PC-3 (cell line): ENCODE measurements around the gene SLC6A18. TPM values are rescaled to one million over a fixed set of nuclear protein-coding genes. Genes with fewer than 3 reads are reported as not detected.
"Not testable (repeated sequence)": the region's sequence is repeated elsewhere in the genome, so short reads cannot be mapped to it uniquely, and the experiment has no call there.

ENCODE experiments used
- ATAC-seq: fragments of 200-7000 bp; cut with Tn5 transposase; 2 replicates; pipeline ENCODE4 v1.9.1; 2020; ENCODE audit warnings: mild to moderate bottlenecking, moderate library complexity
- BruUV-seq: library from RNA; stranded (reverse); fragments of 400-500 nt; replicated peaks from 2 replicates; lab custom pipeline; 2021; lab: Mats Ljungman, UMichigan
- CTCF ChIA-PET: fragments of 300-600 bp; sonication (Branson Sonifier 250); formaldehyde crosslinking; loops from one replicate; lab custom pipeline; 2022; ENCODE audit warnings: antibody characterized with exemption; lab: Charles Lee
- POLR2A ChIA-PET: fragments of 300-600 bp; sonication (Branson Sonifier 250); formaldehyde crosslinking; loops from one replicate; lab custom pipeline; 2022; ENCODE audit warnings: antibody characterized with exemption; ENCODE audit not compliant: unreplicated experiment; lab: Charles Lee
- DNase-seq: peaks from one replicate; pipeline ENCODE4 v3.0.0-alpha.2; 2015
- H2AFZ ChIP-seq: fragments of 300-600 bp; sonication (generic); 2 replicates; pipeline ENCODE4 v1.6.0; 2016; ENCODE audit warnings: antibody characterized with exemption, low read length
- H3F3A ChIP-seq: fragments of 300-600 bp; sonication (generic); one replicate; pipeline ENCODE4 v1.6.0; 2017; ENCODE audit warnings: antibody characterized with exemption, low read length, control low read depth, mild to moderate bottlenecking; ENCODE audit not compliant: unreplicated experiment
- H3K27ac ChIP-seq: fragments of 300-600 bp; sonication (generic); 2 replicates; pipeline ENCODE4 v1.5.1; 2016; ENCODE audit warnings: mild to moderate bottlenecking, low read length
- H3K27me3 ChIP-seq: fragments of 300-600 bp; sonication (generic); 2 replicates; pipeline ENCODE4 v1.6.1; 2016; ENCODE audit warnings: low read length, mixed read lengths
- H3K36me3 ChIP-seq: fragments of 300-600 bp; sonication (generic); 2 replicates; pipeline ENCODE4 v1.6.1; 2016; ENCODE audit warnings: low read depth, mixed run types, low read length, mixed read lengths
- H3K4me1 ChIP-seq: fragments of 300-600 bp; sonication (generic); 2 replicates; pipeline ENCODE4 v1.5.1; 2016; ENCODE audit warnings: low read length; ENCODE audit not compliant: insufficient read depth
- H3K4me2 ChIP-seq: fragments of 300-600 bp; sonication (generic); 2 replicates; pipeline ENCODE4 v1.6.0; 2016; ENCODE audit warnings: low read length
- H3K4me3 ChIP-seq: fragments of 300-600 bp; sonication (generic); 2 replicates; pipeline ENCODE4 v1.5.1; 2016; ENCODE audit warnings: mild to moderate bottlenecking, low read length, mixed read lengths
- H3K79me2 ChIP-seq: fragments of 300-600 bp; sonication (generic); 2 replicates; pipeline ENCODE4 v1.6.1; 2017; ENCODE audit warnings: low read length, mixed read lengths
- H3K9ac ChIP-seq: fragments of 300-600 bp; sonication (generic); 2 replicates; pipeline ENCODE4 v1.6.0; 2016; ENCODE audit warnings: mild to moderate bottlenecking, low read length
- H3K9me2 ChIP-seq: fragments of 300-600 bp; sonication (generic); replicated peaks from 2 replicates; pipeline ENCODE4 v1.6.1; 2016; ENCODE audit warnings: mixed run types, low read length, mixed read lengths
- H3K9me3 ChIP-seq: fragments of 300-600 bp; sonication (generic); 2 replicates; pipeline ENCODE4 v1.6.1; 2016; ENCODE audit warnings: low read length, mixed read lengths
- H4K20me1 ChIP-seq: fragments of 300-600 bp; sonication (generic); 2 replicates; pipeline ENCODE4 v1.6.1; 2016; ENCODE audit warnings: low read length, mixed read lengths
- CTCF ChIP-seq: fragments of 300-600 bp; sonication (generic); conservative IDR thresholded peaks from 2 replicates; pipeline ENCODE4 v1.5.1; 2017; ENCODE audit warnings: antibody characterized with exemption, low read depth, mild to moderate bottlenecking, low read length
- EZH2 ChIP-seq: fragments of 300-600 bp; sonication (generic); IDR thresholded peaks from one replicate; pipeline ENCODE4 v1.6.1; 2017; ENCODE audit warnings: antibody characterized with exemption, mild to moderate bottlenecking, low read length; ENCODE audit not compliant: unreplicated experiment
- EZH2phosphoT487 ChIP-seq: fragments of 300-600 bp; sonication (generic); IDR thresholded peaks from 2 replicates; pipeline ENCODE4 v1.6.1; 2018; ENCODE audit warnings: mild to moderate bottlenecking, antibody characterized with exemption, low read length, borderline replicate concordance
- intact Hi-C: fragments of 100-400 bp; cut with micrococcal nuclease; formaldehyde crosslinking; loops from 2 replicates; pipeline ENCODE4 v1.9.0; 2023
- total RNA-seq: library from RNA; depleted of rRNA; stranded (reverse); fragments of >200 nt; gene quantifications from 2 replicates; pipeline ENCODE4 v1.2.3, GENCODE V29; 2014

Gene SLC6A18
- total RNA-seq, 1 experiment from 2014 or later = not detected

GRCh38 chr5:1282131-1282992 is 57.2 kb downstream of the SLC6A18 start:
- no peak overlapping the region for H2AFZ ChIP-seq
- no peaks in the 10 kb centered on the region for H3K9me3 ChIP-seq
- no peak for DNase-seq
- ChIA-PET POLR2A (no interaction called here), CTCF (no interaction called here)
- no peaks in the 10 kb centered on the region for H3K79me2 ChIP-seq
- H3K4me1 ChIP-seq = no peaks in the 10 kb centered on the region
- H3F3A ChIP-seq = no peaks in the 10 kb centered on the region
- no peak overlapping the region for H3K9ac ChIP-seq
- no TSS peak for BruUV-seq
- no peak overlapping the region for H3K4me3 ChIP-seq
- H3K27ac ChIP-seq = no peak overlapping the region
- no peak overlapping the region for H3K4me2 ChIP-seq
- TF ChIP-seq EZH2 (no peak), CTCF (no peak), EZH2phosphoT487 (no peak)
- H3K27me3 ChIP-seq = no peaks in the 10 kb centered on the region
- H4K20me1 ChIP-seq = no peaks in the 10 kb centered on the region
- intact Hi-C loops = no loop called here
- H3K36me3 ChIP-seq = no peaks in the 10 kb centered on the region
- ATAC-seq = no peak
- H3K9me2 ChIP-seq = no peaks in the 10 kb centered on the region

GRCh38 chr5:1282993-1283728 is 58.0 kb downstream of the SLC6A18 start:
- H3F3A ChIP-seq, H3K36me3 ChIP-seq, H4K20me1 ChIP-seq, H3K27me3 ChIP-seq, ATAC-seq, DNase-seq, BruUV-seq, intact Hi-C loops, H3K9ac ChIP-seq, H3K79me2 ChIP-seq, H3K4me3 ChIP-seq, CTCF ChIA-PET, POLR2A ChIA-PET, H3K4me2 ChIP-seq, H3K9me2 ChIP-seq, H3K4me1 ChIP-seq, H2AFZ ChIP-seq, H3K9me3 ChIP-seq, H3K27ac ChIP-seq: not testable (repeated sequence)

- BruUV-seq, H3K9me2 ChIP-seq, H3K4me3 ChIP-seq, H3K27ac ChIP-seq, intact Hi-C loops, H2AFZ ChIP-seq, H3K4me1 ChIP-seq, ATAC-seq, H3K9ac ChIP-seq, H3K27me3 ChIP-seq, DNase-seq, H3F3A ChIP-seq, H3K36me3 ChIP-seq, POLR2A ChIA-PET, H4K20me1 ChIP-seq, H3K9me3 ChIP-seq, H3K79me2 ChIP-seq, H3K4me2 ChIP-seq: not testable (repeated sequence)
- CTCF ChIA-PET = interaction anchor here (0.6 kb wide), 1 partner anchor 88 kb away, joined by 3 read pairs; no protein-coding TSS in a partner anchor
Observed at GRCh38 chr5:1283729-1284041, 58.5 kb downstream of the SLC6A18 start.

GRCh38 chr5:1284336-1284970 is 59.3 kb downstream of the SLC6A18 start:
- ATAC-seq, H3K27ac ChIP-seq, BruUV-seq, H3K4me1 ChIP-seq, POLR2A ChIA-PET, H3K4me2 ChIP-seq, H3K4me3 ChIP-seq, DNase-seq, H2AFZ ChIP-seq, H3K36me3 ChIP-seq, H4K20me1 ChIP-seq, H3K9me3 ChIP-seq, H3K27me3 ChIP-seq, H3F3A ChIP-seq, H3K79me2 ChIP-seq, H3K9me2 ChIP-seq, intact Hi-C loops, H3K9ac ChIP-seq: not testable (repeated sequence)
- CTCF ChIA-PET = interaction anchor here (0.6 kb wide), 1 partner anchor 88 kb away, joined by 3 read pairs; no protein-coding TSS in a partner anchor
